ENCODE results near the gene SLC7A1. TPM values are rescaled to one million over a fixed set of nuclear protein-coding genes. Genes with fewer than 3 reads are reported as not detected.

The SLC7A1 gene
- total RNA-seq, 1 experiment from 2014 or later = 45.4 TPM

GRCh38 chr13:29500386-29500785, 95.1 kb downstream of the SLC7A1 start:
- Histone ChIP-seq H3K9ac (ENCODE audit: low read length) (peak overlapping the region; percentile 52), H3K79me2 (ENCODE audit: low read length) (no peaks in the 10 kb centered on the region), H3K27ac (ENCODE audit: low read length) (peak overlapping the region; percentile 73), H2AFZ (ENCODE audit: low read length) (no peak overlapping the region), H3K4me3 (ENCODE audit: low read length) (peak overlapping the region; percentile 35), H3K36me3 (ENCODE audit: insufficient read depth, low read length) (no peaks in the 10 kb centered on the region), H3K4me1 (ENCODE audit: low read length) (peaks cover 66% of the 10 kb centered on the region), H3K9me2 (replicated peaks; ENCODE audit: insufficient read depth, low read length) (no peaks in the 10 kb centered on the region), H3K4me2 (ENCODE audit: low read depth, low read length, poor library complexity, severe bottlenecking) (peak overlapping the region; percentile 59), H3K27me3 (ENCODE audit: low read length) (no peaks in the 10 kb centered on the region), H4K20me1 (ENCODE audit: insufficient read depth, low read depth, low read length) (no peaks in the 10 kb centered on the region), H3K9me3 (ENCODE audit: low read length) (no peaks in the 10 kb centered on the region)
- peak; percentile 77 for DNase-seq

GRCh38 chr13:29499506-29500165, 95.9 kb downstream of the SLC7A1 start:
- H3K9ac ChIP-seq (ENCODE audit: low read length) = peak overlapping the region; percentile 52
- peak overlapping the region; percentile 59 for H3K4me2 ChIP-seq (ENCODE audit: low read depth, low read length, poor library complexity, severe bottlenecking)

GRCh38 chr13:29498426-29499040, 97.0 kb downstream of the SLC7A1 start:
- no peak overlapping the region for H2AFZ ChIP-seq (ENCODE audit: low read length)
- no peaks in the 10 kb centered on the region for H3K36me3 ChIP-seq (ENCODE audit: insufficient read depth, low read length)
- no peak for DNase-seq
- no peaks in the 10 kb centered on the region for H3K79me2 ChIP-seq (ENCODE audit: low read length)
- H3K9ac ChIP-seq (ENCODE audit: low read length) = no peak overlapping the region
- peaks cover 85% of the 10 kb centered on the region for H3K4me1 ChIP-seq (ENCODE audit: low read length)
- H3K4me3 ChIP-seq (ENCODE audit: low read length) = no peak overlapping the region
- H3K27me3 ChIP-seq (ENCODE audit: low read length) = no peaks in the 10 kb centered on the region
- no peaks in the 10 kb centered on the region for H3K9me2 ChIP-seq (replicated peaks; ENCODE audit: insufficient read depth, low read length)
- no peak overlapping the region for H3K27ac ChIP-seq (ENCODE audit: low read length)
- H4K20me1 ChIP-seq (ENCODE audit: insufficient read depth, low read depth, low read length) = no peaks in the 10 kb centered on the region
- no peak overlapping the region for H3K4me2 ChIP-seq (ENCODE audit: low read depth, low read length, poor library complexity, severe bottlenecking)
- H3K9me3 ChIP-seq (ENCODE audit: low read length) = no peaks in the 10 kb centered on the region

More at GRCh38 chr13:29499506-29500165, 95.9 kb downstream of the SLC7A1 start:
- H3K27ac ChIP-seq (ENCODE audit: low read length) = peak overlapping the region; percentile 73
- no peaks in the 10 kb centered on the region for H3K9me3 ChIP-seq (ENCODE audit: low read length)
- DNase-seq = peak; percentile 74
- no peaks in the 10 kb centered on the region for H3K27me3 ChIP-seq (ENCODE audit: low read length)
- H4K20me1 ChIP-seq (ENCODE audit: insufficient read depth, low read depth, low read length) = no peaks in the 10 kb centered on the region
- peak overlapping the region; percentile 35 for H3K4me3 ChIP-seq (ENCODE audit: low read length)
- no peaks in the 10 kb centered on the region for H3K36me3 ChIP-seq (ENCODE audit: insufficient read depth, low read length)
- no peaks in the 10 kb centered on the region for H3K79me2 ChIP-seq (ENCODE audit: low read length)
- peaks cover 74% of the 10 kb centered on the region for H3K4me1 ChIP-seq (ENCODE audit: low read length)
- no peaks in the 10 kb centered on the region for H3K9me2 ChIP-seq (replicated peaks; ENCODE audit: insufficient read depth, low read length)
- no peak overlapping the region for H2AFZ ChIP-seq (ENCODE audit: low read length)

GRCh38 chr13:29497137-29497654, 98.3 kb downstream of the SLC7A1 start:
- H2AFZ ChIP-seq (ENCODE audit: low read length) = no peak overlapping the region
- H3K4me2 ChIP-seq (ENCODE audit: low read depth, low read length, poor library complexity, severe bottlenecking) = peak overlapping the region; percentile 61
- no peaks in the 10 kb centered on the region for H3K27me3 ChIP-seq (ENCODE audit: low read length)

GRCh38 chr13:29496241-29496712, 99.2 kb downstream of the SLC7A1 start:
- peak overlapping the region; percentile 36; the same call in 1 of the 2 replicates for H3K4me3 ChIP-seq (ENCODE audit: low read length)
- peak; percentile 90 for DNase-seq
- no peaks in the 10 kb centered on the region for H3K79me2 ChIP-seq (ENCODE audit: low read length)
- no peaks in the 10 kb centered on the region for H3K9me3 ChIP-seq (ENCODE audit: low read length)
- H3K9ac ChIP-seq (ENCODE audit: low read length) = peak overlapping the region; percentile 50
- no peaks in the 10 kb centered on the region for H3K27me3 ChIP-seq (ENCODE audit: low read length)
- no peaks in the 10 kb centered on the region for H3K9me2 ChIP-seq (replicated peaks; ENCODE audit: insufficient read depth, low read length)
- H4K20me1 ChIP-seq (ENCODE audit: insufficient read depth, low read depth, low read length) = no peaks in the 10 kb centered on the region
- peak overlapping the region; percentile 75 for H3K27ac ChIP-seq (ENCODE audit: low read length)
- H3K4me2 ChIP-seq (ENCODE audit: low read depth, low read length, poor library complexity, severe bottlenecking) = peak overlapping the region; percentile 61
- H3K4me1 ChIP-seq (ENCODE audit: low read length) = peaks cover 88% of the 10 kb centered on the region
- H2AFZ ChIP-seq (ENCODE audit: low read length) = no peak overlapping the region; the same call in 1 of the 2 replicates
- no peaks in the 10 kb centered on the region for H3K36me3 ChIP-seq (ENCODE audit: insufficient read depth, low read length)

More at GRCh38 chr13:29497137-29497654, 98.3 kb downstream of the SLC7A1 start:
- Histone ChIP-seq H3K4me1 (ENCODE audit: low read length) (peaks cover 97% of the 10 kb centered on the region), H3K36me3 (ENCODE audit: insufficient read depth, low read length) (no peaks in the 10 kb centered on the region), H3K4me3 (ENCODE audit: low read length) (no peak overlapping the region), H3K9me2 (replicated peaks; ENCODE audit: insufficient read depth, low read length) (no peaks in the 10 kb centered on the region), H4K20me1 (ENCODE audit: insufficient read depth, low read depth, low read length) (no peaks in the 10 kb centered on the region), H3K9ac (ENCODE audit: low read length) (peak overlapping the region; percentile 50), H3K27ac (ENCODE audit: low read length) (no peak overlapping the region), H3K79me2 (ENCODE audit: low read length) (no peaks in the 10 kb centered on the region), H3K9me3 (ENCODE audit: low read length) (no peaks in the 10 kb centered on the region)
- DNase-seq = no peak

GRCh38 chr13:29494520-29494919, 101.0 kb downstream of the SLC7A1 start:
- Histone ChIP-seq H3K27me3 (ENCODE audit: low read length) (no peaks in the 10 kb centered on the region), H3K9ac (ENCODE audit: low read length) (no peak overlapping the region), H3K36me3 (ENCODE audit: insufficient read depth, low read length) (no peaks in the 10 kb centered on the region), H3K9me2 (replicated peaks; ENCODE audit: insufficient read depth, low read length) (no peaks in the 10 kb centered on the region), H2AFZ (ENCODE audit: low read length) (no peak overlapping the region), H3K4me2 (ENCODE audit: low read depth, low read length, poor library complexity, severe bottlenecking) (peak overlapping the region; percentile 49), H3K4me3 (ENCODE audit: low read length) (no peak overlapping the region), H3K4me1 (ENCODE audit: low read length) (peaks cover 70% of the 10 kb centered on the region), H3K9me3 (ENCODE audit: low read length) (no peaks in the 10 kb centered on the region), H3K27ac (ENCODE audit: low read length) (peak overlapping the region; percentile 75), H3K79me2 (ENCODE audit: low read length) (no peaks in the 10 kb centered on the region), H4K20me1 (ENCODE audit: insufficient read depth, low read depth, low read length) (no peaks in the 10 kb centered on the region)
- peak; percentile 76 for DNase-seq

- DNase-seq = no peak
- H3K79me2 ChIP-seq (ENCODE audit: low read length) = no peaks in the 10 kb centered on the region
- peaks cover 63% of the 10 kb centered on the region for H3K4me1 ChIP-seq (ENCODE audit: low read length)
- peak overlapping the region; percentile 75 for H3K27ac ChIP-seq (ENCODE audit: low read length)
- H3K27me3 ChIP-seq (ENCODE audit: low read length) = no peaks in the 10 kb centered on the region
- H3K9ac ChIP-seq (ENCODE audit: low read length) = no peak overlapping the region; the same call in 1 of the 2 replicates
- H3K9me2 ChIP-seq (replicated peaks; ENCODE audit: insufficient read depth, low read length) = no peaks in the 10 kb centered on the region
- H3K9me3 ChIP-seq (ENCODE audit: low read length) = no peaks in the 10 kb centered on the region
- H3K36me3 ChIP-seq (ENCODE audit: insufficient read depth, low read length) = no peaks in the 10 kb centered on the region
- no peak overlapping the region for H3K4me3 ChIP-seq (ENCODE audit: low read length)
- peak overlapping the region; percentile 49 for H3K4me2 ChIP-seq (ENCODE audit: low read depth, low read length, poor library complexity, severe bottlenecking)
- no peak overlapping the region for H2AFZ ChIP-seq (ENCODE audit: low read length)
- H4K20me1 ChIP-seq (ENCODE audit: insufficient read depth, low read depth, low read length) = no peaks in the 10 kb centered on the region
These were observed 101.7 kb downstream of the SLC7A1 start for GRCh38 chr13:29493796-29494195.

GRCh38 chr13:29491248-29491647, 104.2 kb downstream of the SLC7A1 start:
- no peaks in the 10 kb centered on the region for H3K36me3 ChIP-seq (ENCODE audit: insufficient read depth, low read length)

More at GRCh38 chr13:29491248-29491647, 104.2 kb downstream of the SLC7A1 start:
- no peak overlapping the region for H3K4me2 ChIP-seq (ENCODE audit: low read depth, low read length, poor library complexity, severe bottlenecking)
- no peak overlapping the region for H3K4me3 ChIP-seq (ENCODE audit: low read length)
- no peak overlapping the region for H3K9ac ChIP-seq (ENCODE audit: low read length)
- H3K9me3 ChIP-seq (ENCODE audit: low read length) = no peaks in the 10 kb centered on the region
- H3K27ac ChIP-seq (ENCODE audit: low read length) = no peak overlapping the region
- no peak overlapping the region for H2AFZ ChIP-seq (ENCODE audit: low read length)
- peaks cover 57% of the 10 kb centered on the region for H3K4me1 ChIP-seq (ENCODE audit: low read length)
- H3K9me2 ChIP-seq (replicated peaks; ENCODE audit: insufficient read depth, low read length) = no peaks in the 10 kb centered on the region
- H3K79me2 ChIP-seq (ENCODE audit: low read length) = no peaks in the 10 kb centered on the region
- H4K20me1 ChIP-seq (ENCODE audit: insufficient read depth, low read depth, low read length) = no peaks in the 10 kb centered on the region
- no peaks in the 10 kb centered on the region for H3K27me3 ChIP-seq (ENCODE audit: low read length)
- DNase-seq = no peak

Measured in Karpas-422 (cell line).